Umbilical cord (tissue), 2 donors: ENCODE results near the gene TSFM. TPM values are rescaled to one million over a fixed set of nuclear protein-coding genes. Genes with fewer than 3 reads are reported as not detected.
"Not testable (repeated sequence)": the region's sequence is repeated elsewhere in the genome, so short reads cannot be mapped to it uniquely, and the experiment has no call there.

Source experiments
- DNase-seq: peaks from one replicate; pipeline ENCODE4 v3.0.0-alpha.2; 2015; ENCODE audit warnings: low spot score
- total RNA-seq: library from RNA; depleted of rRNA; stranded (reverse); fragments of >200 nt; gene quantifications from one replicate; pipeline ENCODE4 v1.2.3, GENCODE V29; 2014; ENCODE audit warnings: low replicate concordance; ENCODE audit not compliant: insufficient read depth

TSFM gene
- total RNA-seq, 1 donor from 2014 or later: 7.0 TPM

DNA sequence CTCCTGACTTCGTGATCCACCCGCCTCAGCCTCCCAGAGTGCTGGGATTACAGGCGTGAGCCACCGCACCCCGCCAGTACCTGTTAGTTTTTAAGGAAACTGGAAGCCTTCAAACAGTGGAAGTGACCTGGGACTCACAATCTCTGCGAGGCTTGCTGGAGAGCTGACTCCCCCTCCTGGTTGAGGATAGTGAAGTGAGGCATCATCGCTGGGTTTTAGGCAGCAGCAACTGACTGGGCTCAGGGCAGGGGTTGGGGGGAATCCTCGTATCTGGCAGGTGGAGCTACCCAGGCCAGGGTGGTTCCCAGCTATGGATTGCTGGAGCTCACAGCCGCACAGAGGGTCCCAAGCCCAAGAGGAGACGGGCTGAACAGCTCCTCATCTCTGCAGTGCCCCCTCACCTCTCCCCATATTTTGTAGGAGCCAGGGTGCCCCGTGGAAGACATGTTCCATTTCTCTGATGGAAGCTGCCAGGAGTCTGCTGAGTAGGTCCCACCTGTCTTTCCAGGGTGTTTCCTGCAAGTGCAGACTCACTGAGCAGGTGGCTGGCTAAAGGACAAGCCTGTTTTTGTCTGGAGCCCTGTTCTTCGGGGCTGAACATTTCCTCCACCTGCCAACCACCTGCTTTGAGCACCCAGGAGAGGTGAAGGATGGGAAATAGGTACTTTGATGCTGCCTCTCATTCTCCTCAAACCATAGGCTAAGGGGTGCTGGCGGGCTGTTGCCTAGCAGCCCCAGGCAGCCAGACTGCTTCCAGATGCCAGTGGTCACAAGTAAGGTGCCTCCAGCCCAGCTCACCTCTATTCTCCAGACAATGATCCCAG is 32.8 kb downstream of the TSFM start:
- no peak for DNase-seq

DNA sequence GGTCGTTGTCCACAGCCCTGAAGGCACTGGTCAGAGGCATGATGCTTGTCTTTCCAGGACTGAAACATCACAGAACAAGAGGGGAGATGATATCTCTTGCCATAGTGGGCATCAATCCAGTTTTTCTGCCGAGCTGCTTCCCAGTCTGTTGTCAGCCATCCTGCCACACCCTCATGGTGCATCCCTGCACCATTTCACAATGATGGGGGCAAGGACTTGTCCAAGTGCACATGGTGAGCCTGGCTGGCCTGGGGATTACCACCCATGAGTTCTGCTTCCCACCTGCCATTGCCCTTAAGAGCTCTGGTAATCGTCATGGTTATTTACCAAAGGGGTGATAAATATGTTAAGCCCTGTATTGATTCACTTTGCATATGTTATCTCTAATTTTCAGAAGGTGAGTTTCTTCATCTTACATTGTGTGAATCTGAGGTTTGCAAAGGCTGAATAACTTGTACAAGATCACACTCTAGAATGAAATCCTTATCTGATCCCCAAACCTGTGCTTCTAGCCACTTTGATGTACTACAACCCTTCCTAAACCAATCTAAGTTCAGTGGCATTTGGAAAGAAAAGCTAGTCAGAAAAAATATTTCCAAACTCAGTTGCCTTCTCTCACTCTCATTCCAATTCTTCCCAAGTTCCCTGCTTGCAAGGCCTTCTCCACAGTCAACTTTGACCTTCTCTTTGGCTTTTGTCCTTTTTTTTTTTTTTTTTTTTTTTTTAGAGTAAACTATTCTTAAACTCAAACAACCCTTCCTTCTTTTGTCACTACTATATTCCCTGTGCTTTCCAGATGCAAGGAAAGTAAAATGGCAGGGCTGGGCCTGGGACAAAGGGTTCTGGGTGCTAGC is 33.6 kb downstream of the TSFM start:
- DNase-seq: no peak

DNA sequence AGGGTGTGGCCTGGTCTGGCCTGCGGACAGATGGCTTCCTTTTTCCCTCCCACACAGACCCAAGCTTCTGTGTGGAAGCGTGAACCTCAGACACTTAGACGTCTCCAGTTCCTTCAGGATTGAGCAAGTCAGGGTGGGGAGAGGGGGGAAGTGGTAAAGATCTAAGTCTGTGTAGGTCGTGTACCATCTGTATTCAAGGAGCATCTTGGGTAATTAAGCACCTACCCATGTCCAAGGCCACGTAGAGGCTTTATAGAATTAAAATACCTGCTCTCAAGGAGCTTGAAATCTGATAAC is 34.2 kb downstream of the TSFM start:
- DNase-seq: no peak

DNA sequence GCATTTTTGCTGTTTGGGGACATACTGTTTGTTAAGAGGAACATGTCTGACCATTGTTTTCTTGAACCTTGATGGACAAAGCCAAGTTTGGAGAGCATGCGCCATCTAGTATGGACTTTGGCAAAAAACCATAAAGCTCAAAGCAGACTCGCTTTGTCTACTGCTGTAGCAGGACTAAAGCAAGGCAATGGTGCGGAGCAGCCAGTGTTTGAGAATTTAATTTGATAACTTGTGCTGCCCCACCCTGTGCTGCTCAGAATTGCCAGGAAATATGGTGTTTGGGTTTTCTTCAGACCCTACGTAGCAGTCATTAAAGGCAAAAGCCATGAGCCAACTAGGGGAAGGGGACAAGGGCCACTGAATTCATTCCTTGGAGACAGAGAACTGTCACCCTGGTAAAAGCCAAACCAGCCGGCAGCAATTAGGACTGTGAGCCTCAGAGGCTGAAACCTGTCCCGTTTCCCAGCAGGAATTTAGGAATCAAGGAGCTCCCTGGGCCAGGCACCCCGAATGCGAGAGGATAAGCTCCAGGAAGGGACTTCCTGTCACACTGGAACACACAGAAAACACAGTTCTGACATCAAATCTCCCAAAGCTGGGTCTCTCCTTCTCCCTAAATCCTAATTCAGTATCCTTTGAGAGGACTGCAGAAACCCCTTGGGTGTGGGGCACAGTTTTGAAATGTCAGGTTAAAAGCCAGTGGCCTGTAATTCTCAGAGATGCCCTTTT is 34.8 kb downstream of the TSFM start:
- DNase-seq: no peak

DNA sequence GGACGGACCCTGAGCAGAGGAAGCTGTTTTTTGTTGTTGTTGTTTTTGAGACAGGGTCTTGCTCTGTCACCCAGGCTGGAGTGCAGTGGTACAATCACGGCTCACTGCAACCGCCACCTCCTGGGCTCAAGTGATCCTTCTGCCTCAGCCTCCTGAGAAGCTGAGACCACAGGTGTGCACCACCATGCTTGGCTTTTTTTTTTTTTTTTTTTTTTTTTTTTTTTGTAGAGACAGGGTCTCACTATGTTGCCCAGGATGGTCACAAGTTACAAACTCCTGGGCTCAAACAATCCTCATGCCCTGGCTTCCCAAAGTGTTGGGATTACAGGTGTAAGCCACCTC is 35.4 kb downstream of the TSFM start:
- DNase-seq: not testable (repeated sequence)

DNA sequence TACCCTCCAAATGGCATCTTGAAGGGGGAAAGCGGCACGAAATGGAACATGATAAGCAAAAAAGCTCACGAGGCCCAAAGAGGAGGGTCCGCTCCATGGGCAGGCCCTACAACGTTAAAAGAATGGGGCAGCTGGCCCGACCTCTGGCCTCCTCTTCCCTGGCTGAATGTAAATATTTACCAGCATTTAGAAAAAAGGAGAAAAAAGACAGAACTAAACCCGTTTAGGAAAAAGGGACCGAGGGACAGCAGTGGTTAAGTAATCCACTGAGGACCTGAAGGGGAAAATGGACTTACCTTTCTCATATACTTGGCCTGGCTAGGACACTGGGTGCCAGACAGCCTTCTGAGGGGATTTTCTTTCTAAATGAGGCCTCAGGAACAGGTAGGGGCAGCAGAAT is 37.5 kb downstream of the TSFM start:
- DNase-seq: not testable (repeated sequence)

DNA sequence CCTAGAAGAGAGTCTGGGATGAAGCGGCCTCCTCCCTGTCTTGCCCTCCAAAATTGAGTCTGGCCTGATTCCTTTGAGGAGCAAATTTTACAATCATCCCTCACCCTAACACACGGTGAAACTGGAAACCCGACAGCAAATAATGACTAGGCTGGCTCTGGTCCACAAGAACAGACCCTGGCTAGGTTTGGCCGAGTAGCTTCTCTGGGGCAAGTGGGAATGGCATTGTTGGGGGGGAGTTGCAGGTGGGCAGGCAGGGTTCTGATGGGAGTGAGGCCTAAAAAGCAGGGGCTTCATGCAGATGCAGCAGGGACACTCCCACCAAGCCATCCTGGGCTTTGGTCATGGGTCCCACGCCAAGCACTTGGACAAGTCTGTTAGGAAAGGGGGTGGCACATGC is 38.4 kb downstream of the TSFM start:
- not testable (repeated sequence) for DNase-seq

DNA sequence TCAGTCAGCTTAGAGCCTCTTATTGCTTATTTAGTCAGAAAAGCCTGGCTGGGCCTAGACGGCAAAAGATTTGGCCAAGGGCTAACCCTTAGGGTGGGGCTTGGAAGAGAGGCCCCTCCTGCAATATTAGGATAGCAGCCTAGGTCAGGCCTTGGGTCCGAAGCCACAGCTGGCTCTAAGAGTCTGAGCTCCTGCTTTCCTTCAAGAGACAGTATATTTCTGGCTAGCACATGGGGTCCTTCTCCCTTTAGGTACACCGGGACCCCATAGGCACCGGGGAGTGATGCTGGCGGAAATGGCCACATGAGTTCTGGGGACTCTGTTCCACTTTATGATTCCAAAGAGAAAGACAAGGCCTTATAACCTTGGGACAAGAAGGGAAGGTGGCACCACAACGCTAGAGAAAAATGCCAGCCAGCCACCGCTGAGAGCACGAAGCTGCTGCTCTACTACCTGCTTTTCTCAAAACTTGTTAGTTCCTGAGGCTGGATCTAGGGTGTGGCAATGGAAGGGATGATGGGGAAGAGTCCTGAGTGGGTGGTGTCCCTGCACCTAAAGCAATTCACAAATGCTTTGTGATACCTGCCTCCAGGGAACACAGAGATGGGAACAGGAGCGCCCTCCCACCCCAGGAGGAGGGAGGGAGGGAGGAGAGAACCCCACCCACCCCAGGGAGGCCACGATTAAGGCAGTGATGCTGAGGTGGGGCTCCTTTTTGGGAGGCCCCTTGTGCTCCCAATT is 39.1 kb downstream of the TSFM start:
- no peak for DNase-seq

DNA sequence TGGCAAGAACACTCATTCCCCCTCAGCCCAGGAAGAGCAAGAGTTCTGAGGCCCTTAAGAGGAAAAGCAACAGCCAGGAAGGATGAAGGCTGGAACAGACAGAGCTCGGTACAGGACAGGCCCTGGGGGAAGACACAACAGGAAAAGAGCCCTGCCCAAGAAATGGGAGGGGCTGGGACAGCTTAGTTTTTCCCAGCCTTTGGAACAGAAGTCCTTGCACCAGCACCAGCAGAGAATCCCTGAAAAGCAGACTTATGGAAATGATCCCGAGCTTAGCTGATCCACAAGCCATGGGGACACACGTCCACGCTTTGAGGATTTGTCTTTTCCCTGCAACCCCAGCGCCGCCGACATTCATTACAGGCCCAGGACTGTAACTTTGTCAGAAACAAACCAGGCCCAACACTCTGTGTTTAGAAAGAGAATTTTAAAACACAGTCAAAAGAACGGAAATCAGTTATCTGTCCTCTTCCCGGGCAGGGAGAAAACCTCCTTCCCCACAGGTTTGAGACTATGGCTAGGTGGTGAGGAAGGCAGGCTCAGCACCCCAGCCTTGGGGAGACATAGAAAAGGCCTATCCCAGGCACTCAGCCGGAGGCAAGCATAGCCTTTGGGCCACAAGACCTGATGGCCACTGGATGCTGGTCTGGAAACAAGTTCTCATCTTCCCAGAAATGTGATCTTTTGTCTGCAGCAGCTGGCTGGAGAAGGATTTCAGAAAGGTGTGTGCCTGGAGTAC is 40.0 kb downstream of the TSFM start:
- DNase-seq: no peak

DNA sequence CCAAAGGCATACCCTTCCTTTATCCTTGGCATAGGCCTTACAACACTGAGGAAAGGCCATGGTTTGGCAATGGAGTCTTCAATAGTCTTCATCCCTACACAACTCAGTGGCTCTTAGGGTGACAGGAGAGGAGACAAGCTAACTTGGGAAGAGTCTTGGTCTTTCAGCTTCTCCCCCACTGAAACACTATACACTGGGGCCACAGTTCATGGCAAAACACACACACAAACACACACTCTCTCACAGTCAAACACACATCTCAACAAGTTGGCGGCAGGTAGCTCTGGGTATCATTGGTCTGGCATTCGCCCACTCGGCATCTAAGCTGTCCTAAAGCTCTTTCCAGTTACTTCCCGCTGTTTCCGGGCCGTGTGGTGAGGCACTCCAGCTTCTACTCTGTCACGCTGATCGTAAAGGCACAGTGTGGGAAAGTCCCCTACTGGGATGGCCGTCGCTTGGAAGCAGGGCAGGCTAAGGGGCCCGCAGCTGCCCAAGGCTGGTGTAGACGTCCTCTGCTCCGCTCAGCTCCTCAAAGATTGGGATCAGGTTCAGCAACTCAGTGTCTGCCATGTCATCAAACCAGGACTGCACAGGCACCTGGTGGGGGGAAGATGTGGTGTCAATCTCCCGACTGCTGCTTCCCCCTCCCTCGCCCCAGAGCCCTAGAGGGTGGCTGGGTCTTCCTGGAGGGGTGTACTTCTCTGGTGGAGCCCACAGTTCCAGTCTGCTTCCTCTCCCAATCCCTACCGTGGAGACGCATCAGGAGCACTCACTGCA is 40.7 kb downstream of the TSFM start:
- no peak for DNase-seq

DNA sequence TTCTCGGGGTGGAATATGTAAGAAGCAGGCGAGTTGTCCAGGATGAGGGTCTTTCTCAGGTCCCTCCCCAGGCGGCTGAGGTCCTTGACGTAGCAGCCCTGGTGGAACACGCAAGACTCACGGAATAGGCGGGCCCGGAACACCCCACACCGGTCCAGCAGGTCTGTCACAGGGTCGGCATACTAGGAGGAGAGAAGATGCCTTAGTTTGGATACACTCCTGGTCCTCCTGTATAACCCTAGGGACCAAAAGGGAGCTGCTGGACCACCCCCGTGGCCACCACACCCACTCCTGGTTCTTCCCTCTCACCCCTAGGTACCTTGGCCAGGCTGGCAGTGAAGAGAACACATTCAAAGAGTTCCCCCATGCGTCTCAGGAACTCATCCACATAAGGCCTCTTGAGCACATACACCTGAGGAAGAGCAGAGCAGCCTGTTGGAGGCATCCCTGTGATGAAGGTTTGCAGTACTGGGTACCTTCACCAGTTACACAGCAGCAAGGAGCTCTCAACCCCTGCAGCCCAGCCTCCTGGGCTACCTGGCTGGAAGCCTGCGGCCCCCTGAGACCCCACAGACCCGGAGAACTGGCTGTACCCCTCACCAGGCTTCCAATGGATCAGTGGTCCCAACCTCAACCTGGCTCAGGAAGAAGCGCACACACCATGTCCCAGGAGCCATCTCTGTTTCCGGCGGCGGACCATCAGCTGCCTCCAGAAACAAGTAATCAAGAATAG is 41.5 kb downstream of the TSFM start:
- DNase-seq: no peak

DNA sequence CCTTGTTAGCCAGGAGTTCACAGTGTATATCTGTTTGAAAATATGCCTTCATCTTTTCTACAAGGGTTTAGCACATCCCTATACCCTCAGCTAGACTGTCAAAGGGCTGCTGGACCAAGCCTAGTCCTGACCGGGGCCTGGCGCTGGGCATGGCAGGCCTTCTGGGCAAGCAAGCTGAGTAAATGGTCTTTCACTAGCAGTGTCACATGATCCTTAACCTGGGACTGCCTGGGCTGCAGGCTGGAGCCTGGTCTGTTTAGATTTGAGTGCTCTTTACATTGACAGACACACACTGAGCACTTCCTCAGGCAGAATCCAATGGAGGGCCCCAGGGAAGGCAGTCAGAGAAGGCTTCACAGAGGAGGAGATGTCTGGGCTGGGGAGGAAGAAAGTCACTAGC is 42.9 kb downstream of the TSFM start:
- DNase-seq: no peak

DNA sequence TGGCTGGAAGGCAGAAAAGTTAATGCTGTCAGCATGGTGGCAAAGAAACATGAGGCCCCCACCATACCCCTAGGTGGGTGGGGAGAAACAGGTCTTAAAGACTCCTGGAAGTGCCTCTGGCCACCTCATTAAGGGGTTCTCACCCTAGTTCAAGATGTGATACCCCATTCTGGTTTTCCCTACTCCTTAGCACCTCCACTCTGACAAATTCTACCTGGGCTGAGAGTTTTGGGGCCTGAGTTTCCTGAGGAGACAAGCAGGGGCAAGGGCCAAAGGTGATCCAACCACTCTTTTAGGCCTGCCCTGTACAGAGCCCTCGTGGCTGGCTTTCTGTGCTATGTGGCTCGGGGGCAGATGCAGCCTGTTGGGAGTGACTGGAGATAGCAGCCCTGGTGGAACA is 43.8 kb downstream of the TSFM start:
- no peak for DNase-seq

DNA sequence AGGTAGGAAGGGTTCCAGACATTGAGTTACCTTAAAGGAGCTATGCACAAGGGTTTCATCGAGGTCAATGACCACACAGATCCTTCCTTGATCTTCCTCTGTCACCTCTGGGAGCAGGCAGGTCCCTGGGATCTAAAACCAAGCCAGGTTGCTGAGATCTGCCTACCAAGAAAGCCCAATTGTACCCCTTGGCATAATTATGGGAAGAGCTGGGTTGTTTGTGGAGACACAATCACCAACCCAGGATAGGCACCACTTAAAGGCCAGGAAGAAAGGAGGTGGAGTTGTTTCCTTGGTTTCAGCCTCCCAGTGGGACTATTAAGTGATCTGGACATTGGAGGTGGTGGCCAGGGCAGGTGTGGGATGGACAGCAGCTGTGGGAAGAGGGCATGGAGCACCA is 44.4 kb downstream of the TSFM start:
- no peak for DNase-seq

DNA sequence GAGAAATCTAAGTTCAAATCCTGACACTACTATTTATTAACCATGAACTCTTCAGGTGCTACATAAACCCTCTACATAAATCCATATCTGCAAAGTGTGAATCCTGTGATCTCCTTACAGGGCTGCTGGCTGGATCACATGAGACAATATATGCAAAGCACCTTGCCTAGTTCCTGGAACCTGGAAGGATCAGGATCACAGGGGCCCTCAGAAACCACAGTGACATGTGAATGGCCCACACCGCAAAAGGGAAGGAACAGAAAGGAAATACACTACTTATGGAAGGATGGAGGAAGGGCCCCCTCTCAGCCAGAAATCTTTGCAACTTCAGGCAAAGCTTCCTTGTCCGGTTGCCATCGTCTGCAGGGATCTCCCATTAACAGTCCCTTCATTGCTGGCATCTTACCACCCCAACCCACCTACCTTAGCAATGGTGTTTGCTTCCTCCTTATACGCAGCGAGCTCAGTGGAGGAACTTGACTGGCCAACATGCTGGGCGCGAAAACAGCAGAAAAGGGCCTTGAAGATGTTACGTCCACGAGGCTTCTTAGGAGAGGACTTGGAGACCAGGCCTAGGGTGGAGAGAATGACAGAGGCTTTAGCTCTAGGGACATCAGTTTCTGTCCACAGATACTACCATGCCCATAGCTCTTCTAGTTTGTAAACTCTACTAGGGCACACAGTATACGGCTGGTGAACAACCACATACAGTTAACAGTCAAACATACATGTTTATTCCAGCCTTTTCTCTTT is 46.6 kb downstream of the TSFM start:
- no peak for DNase-seq

DNA sequence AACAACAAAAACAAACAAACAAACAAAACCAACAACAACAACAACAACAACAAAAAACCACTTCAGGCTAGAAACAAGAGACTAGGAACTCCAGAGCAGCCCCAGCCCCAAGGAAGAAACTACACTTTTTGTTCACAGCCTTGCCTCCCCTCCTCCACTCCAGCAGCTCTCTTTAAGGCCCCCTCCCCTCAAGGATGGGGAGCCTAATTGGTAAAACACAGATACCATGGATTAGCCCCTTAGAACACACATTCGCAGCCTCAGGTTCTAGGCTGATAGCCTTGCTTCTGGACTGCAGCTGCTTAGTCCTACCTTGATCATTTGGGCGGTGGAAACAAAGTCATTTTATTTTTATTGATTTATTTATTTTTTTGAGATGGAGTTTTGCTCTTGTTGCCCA is 47.8 kb downstream of the TSFM start:
- no peak for DNase-seq

DNA sequence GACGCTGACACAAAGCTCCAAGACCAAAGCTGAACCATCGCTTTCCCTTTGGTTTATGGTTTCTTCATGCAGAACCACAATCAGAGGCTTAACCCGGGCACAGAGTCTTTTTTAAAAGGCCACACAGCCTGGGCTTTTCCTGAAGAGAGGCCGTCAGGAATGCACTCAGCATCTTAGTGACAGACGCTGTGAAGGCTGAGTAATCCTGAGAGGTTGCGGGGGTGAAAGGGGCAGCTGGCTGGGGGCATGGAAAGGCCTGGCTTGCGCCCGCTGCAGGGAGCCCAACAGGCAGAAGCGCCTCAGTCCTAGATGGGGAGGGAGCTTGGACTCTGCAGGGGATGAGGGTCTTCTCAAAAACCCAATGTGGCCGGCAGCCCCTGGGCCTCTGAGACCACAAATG is 50.4 kb downstream of the TSFM start:
- DNase-seq: no peak

DNA sequence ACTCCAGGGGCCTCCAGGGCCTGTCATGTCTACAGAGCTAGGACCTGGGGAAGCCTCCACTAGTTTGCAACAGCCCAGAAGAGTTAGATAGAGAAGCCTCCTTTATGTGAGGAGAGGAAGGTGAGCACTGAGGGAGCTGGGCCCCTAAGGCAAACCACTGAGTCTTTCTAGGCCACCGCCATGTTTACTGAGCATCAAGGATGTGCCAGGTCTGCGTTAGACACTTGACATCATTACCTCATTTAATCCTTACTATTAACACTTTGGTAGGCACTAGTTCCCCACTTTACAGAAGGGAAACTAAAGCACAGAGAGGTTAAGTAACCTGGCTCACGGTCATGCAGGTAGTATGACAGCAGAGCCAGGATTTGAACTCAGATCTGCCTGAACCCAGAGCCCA is 51.1 kb downstream of the TSFM start:
- DNase-seq: no peak
